Loucy (cell line): ENCODE measurements around the gene SLC22A23.

ENCODE experiments used
- CTCF ChIP-seq: fragments of 200-600 bp; sonication (generic); conservative IDR thresholded peaks from 2 replicates; pipeline ENCODE4 v1.5.1; 2014; ENCODE audit warnings: mild to moderate bottlenecking, antibody characterized with exemption, low read length
- EZH2phosphoT487 ChIP-seq: fragments of 200-600 bp; IDR thresholded peaks from 2 replicates; pipeline ENCODE4 v1.6.1; 2018; ENCODE audit warnings: antibody characterized with exemption, mild to moderate bottlenecking, moderate library complexity, borderline replicate concordance

- TF ChIP-seq CTCF (no peak), EZH2phosphoT487 (no peak)
These were observed 33.2 kb downstream of the SLC22A23 start for GRCh38 chr6:3423439-3424184.
